PC-3 (cell line): Measurements from ENCODE around the gene PDE2A.

Source experiments
- CTCF ChIP-seq: fragments of 300-600 bp; sonication (generic); conservative IDR thresholded peaks from 2 replicates; pipeline ENCODE4 v1.5.1; 2017; ENCODE audit warnings: antibody characterized with exemption, low read depth, mild to moderate bottlenecking, low read length
- EZH2 ChIP-seq: fragments of 300-600 bp; sonication (generic); IDR thresholded peaks from one replicate; pipeline ENCODE4 v1.6.1; 2017; ENCODE audit warnings: antibody characterized with exemption, mild to moderate bottlenecking, low read length; ENCODE audit not compliant: unreplicated experiment

DNA sequence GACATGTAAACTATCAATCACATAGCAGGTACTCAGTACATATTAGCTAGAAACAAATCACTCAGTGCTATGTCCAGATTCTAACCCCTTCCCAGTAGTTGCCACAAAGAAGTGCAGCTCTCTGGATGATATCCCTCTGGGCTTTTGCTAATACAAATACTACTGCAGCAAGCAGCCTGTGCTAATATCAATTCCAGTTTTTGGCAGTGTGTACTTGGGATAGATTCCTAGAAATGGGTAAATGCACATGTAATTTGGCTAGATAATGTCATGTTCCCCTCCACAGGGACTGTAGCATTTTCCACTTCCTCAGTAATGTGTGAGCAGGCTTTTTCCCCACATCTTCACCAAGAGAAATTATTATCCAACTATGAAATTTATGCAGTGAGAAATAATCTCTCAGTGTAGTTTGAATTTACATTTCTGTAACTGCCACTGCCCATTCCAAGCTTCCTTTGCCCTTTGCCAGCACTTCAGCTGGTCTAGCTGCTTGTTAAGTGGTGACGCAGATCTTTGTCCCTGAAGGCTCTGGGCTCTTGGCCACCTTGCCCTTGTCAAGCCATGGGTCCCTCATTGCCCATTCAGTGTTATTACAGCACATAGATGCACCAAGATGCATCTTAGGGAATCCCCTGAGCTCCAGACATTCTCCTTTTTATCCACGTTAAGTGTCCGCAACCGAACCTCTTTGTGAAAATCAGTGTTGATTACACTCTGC, 132.8 kb downstream of the PDE2A start:
- no peak for TF ChIP-seq CTCF
- no peak for TF ChIP-seq EZH2
